Measurements from ENCODE around the gene PLCB3. TPM values are rescaled to one million over a fixed set of nuclear protein-coding genes. Genes with fewer than 3 reads are reported as not detected.

PLCB3 gene
- total RNA-seq, 5 donors from 2014 or later (not counting 1 experiment from before 2014, with no cell fraction given), result 3.6 to 14.9 (median 11.2) TPM

DNA sequence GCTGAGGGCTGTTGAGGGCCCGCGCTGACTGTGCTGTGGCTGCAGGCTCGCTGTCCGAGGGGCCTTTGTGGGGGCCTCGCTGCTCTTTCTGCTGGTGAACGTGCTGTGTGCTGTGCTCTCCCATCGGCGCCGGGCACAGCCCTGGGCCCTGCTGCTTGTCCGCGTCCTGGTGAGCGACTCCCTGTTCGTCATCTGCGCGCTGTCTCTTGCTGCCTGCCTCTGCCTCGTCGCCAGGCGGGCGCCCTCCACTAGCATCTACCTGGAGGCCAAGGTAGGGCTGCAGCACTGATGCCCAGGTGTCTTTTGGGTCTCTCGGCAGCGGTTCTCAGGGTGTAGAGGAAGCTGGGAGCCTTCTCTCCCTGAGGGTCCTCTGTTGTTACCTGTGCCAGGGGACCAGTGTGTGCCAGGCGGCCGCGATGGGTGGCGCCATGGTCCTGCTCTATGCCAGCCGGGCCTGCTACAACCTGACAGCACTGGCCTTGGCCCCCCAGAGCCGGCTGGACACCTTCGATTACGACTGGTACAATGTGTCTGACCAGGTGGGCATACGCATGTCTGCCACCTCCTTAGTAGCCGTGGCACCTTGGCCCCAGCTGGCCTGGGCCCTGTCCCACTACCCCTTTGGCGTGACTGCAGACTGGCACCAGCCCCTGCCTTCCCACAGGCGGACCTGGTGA is 36.5 kb downstream of the PLCB3 start:
- WGBS (ENCODE audit: insufficient coverage), result 95% methylated on average over 32 of the region's 33 CpGs
- H3K4me3 Mint-ChIP-seq, result no peak overlapping the region
- Histone ChIP-seq H3K36me3 (ENCODE audit: control insufficient read depth in 2 of 2, extremely low read depth in 1 of 2, insufficient read depth in 1 of 2, low read length in 1 of 2) (peaks cover 0 to 2% of the 10 kb centered on the region in 2 donors), H3K4me3 (ENCODE audit: control insufficient read depth in 1 of 2, extremely low read depth in 1 of 2, low read length in 1 of 2) (no peak overlapping the region), H3K27ac (ENCODE audit: low read length) (no peak overlapping the region), H3K4me1 (ENCODE audit: control insufficient read depth in 1 of 2, extremely low read depth in 1 of 2, insufficient read depth in 2 of 2, low read length in 2 of 2) (peaks cover 7 to 47% of the 10 kb centered on the region in 2 experiments), H3K27me3 (replicated peaks in 1 of 2; ENCODE audit: control insufficient read depth in 2 of 2, extremely low read depth in 1 of 2, insufficient read depth in 2 of 2, low read length in 1 of 2) (peaks cover 4 to 28% of the 10 kb centered on the region in 2 experiments), H3K9me3 (no peaks in the 10 kb centered on the region)
- peaks cover 23 to 29% (median 24%) of the 10 kb centered on the region in 3 donors for H3K4me1 Mint-ChIP-seq
- H3K27ac Mint-ChIP-seq, result no peak overlapping the region
- ChIA-PET CTCF (no interaction called here), POLR2A (no interaction called here)
- ATAC-seq (replicated peaks in 1 of 4), result no peak
- H3K36me3 Mint-ChIP-seq, result no peaks in the 10 kb centered on the region
- H3K27me3 Mint-ChIP-seq, result peaks cover 5 to 11% of the 10 kb centered on the region in 2 donors
- no peak for DNase-seq
- H3K9me3 Mint-ChIP-seq, result no peaks in the 10 kb centered on the region

DNA sequence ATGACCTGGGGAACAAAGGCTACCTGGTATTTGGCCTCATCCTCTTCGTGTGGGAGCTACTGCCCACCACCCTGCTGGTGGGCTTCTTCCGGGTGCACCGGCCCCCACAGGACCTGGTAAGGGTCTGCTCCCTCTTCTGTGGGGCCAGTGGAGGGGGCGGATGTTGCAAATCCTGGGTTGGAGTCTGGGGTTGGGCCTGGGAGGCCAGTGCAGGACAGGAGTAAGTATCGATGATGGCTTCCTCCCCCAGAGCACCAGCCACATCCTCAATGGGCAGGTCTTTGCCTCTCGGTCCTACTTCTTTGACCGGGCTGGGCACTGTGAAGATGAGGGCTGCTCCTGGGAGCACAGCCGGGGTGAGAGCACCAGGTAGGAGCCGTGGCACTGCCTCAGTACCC is 37.0 kb downstream of the PLCB3 start:
- no peaks in the 10 kb centered on the region for H3K9me3 Mint-ChIP-seq
- ChIA-PET CTCF (no interaction called here), POLR2A (no interaction called here)
- H3K9me3 ChIP-seq, result no peaks in the 10 kb centered on the region
- peaks cover 10 to 16% of the 10 kb centered on the region in 2 donors for H3K27me3 Mint-ChIP-seq
- whole genome bisulfite sequencing (ENCODE audit: insufficient coverage), result 87% methylated on average over 5 of the region's 9 CpGs
- peaks cover 7 to 41% of the 10 kb centered on the region in 2 experiments for H3K4me1 ChIP-seq (ENCODE audit: control insufficient read depth in 1 of 2, extremely low read depth in 1 of 2, insufficient read depth in 2 of 2, low read length in 2 of 2)
- no peak overlapping the region for H3K27ac ChIP-seq (ENCODE audit: low read length)
- H3K36me3 ChIP-seq (ENCODE audit: control insufficient read depth in 2 of 2, extremely low read depth in 1 of 2, insufficient read depth in 1 of 2, low read length in 1 of 2), result no peaks in the 10 kb centered on the region
- peaks cover 19 to 27% (median 19%) of the 10 kb centered on the region in 3 donors for H3K4me1 Mint-ChIP-seq
- peaks cover 4 to 34% of the 10 kb centered on the region in 2 experiments for H3K27me3 ChIP-seq (replicated peaks in 1 of 2; ENCODE audit: control insufficient read depth in 2 of 2, extremely low read depth in 1 of 2, insufficient read depth in 2 of 2, low read length in 1 of 2)
- no peaks in the 10 kb centered on the region for H3K36me3 Mint-ChIP-seq
- DNase-seq (no peak), ATAC-seq (replicated peaks in 1 of 4) (no peak)
- H3K4me3 Mint-ChIP-seq, result no peak overlapping the region
- H3K4me3 ChIP-seq (ENCODE audit: control insufficient read depth in 1 of 2, extremely low read depth in 1 of 2, low read length in 1 of 2), result no peak overlapping the region
- no peak overlapping the region for H3K27ac Mint-ChIP-seq

DNA sequence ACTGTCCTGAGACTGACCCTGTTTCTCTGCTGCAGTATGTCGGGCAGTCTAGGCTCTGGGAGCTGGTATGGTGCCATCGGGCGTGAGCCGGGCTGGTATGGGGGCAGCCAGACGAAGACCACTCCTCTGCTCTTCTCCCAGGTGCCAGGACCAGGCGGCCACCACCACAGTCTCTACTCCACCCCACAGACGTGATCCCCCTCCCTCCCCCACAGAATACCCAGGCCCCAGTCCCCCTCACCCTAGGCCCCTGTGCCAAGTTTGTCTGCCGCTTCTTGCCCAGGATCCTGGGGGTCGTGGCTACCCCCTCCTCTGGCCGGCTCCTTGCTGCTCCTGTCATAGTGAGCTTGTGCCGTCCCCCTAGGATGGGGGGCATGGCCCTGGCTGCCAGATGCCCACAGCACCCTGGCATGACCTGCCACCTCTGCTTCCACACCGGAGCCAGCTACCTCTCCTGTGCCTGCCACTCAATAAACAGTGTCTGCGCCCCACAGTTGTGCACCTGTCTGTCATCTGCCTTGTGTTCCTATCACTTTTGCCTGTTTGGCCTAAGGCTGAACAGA is 37.8 kb downstream of the PLCB3 start:
- H3K9me3 Mint-ChIP-seq, result no peaks in the 10 kb centered on the region
- H3K4me1 Mint-ChIP-seq, result peaks cover 13 to 22% (median 14%) of the 10 kb centered on the region in 3 donors
- no peaks in the 10 kb centered on the region for H3K36me3 Mint-ChIP-seq
- Histone ChIP-seq H3K4me1 (ENCODE audit: control insufficient read depth in 1 of 2, extremely low read depth in 1 of 2, insufficient read depth in 2 of 2, low read length in 2 of 2) (peaks cover 4 to 34% of the 10 kb centered on the region in 2 experiments), H3K9me3 (no peaks in the 10 kb centered on the region), H3K27ac (ENCODE audit: low read length) (no peak overlapping the region), H3K4me3 (ENCODE audit: control insufficient read depth in 1 of 2, extremely low read depth in 1 of 2, low read length in 1 of 2) (no peak overlapping the region), H3K27me3 (replicated peaks in 1 of 2; ENCODE audit: control insufficient read depth in 2 of 2, extremely low read depth in 1 of 2, insufficient read depth in 2 of 2, low read length in 1 of 2) (peaks cover 4 to 41% of the 10 kb centered on the region in 2 experiments), H3K36me3 (ENCODE audit: control insufficient read depth in 2 of 2, extremely low read depth in 1 of 2, insufficient read depth in 1 of 2, low read length in 1 of 2) (no peaks in the 10 kb centered on the region)
- no peak overlapping the region for H3K4me3 Mint-ChIP-seq
- no peak overlapping the region for H3K27ac Mint-ChIP-seq
- ATAC-seq (replicated peaks in 1 of 4), result no peak
- DNase-seq, result no peak
- H3K27me3 Mint-ChIP-seq, result peaks cover 18 to 24% of the 10 kb centered on the region in 2 donors
- CTCF ChIA-PET, result no interaction called here
- WGBS (ENCODE audit: insufficient coverage), result 92% methylated on average over 9 of the region's 13 CpGs
- POLR2A ChIA-PET, result no interaction called here

DNA sequence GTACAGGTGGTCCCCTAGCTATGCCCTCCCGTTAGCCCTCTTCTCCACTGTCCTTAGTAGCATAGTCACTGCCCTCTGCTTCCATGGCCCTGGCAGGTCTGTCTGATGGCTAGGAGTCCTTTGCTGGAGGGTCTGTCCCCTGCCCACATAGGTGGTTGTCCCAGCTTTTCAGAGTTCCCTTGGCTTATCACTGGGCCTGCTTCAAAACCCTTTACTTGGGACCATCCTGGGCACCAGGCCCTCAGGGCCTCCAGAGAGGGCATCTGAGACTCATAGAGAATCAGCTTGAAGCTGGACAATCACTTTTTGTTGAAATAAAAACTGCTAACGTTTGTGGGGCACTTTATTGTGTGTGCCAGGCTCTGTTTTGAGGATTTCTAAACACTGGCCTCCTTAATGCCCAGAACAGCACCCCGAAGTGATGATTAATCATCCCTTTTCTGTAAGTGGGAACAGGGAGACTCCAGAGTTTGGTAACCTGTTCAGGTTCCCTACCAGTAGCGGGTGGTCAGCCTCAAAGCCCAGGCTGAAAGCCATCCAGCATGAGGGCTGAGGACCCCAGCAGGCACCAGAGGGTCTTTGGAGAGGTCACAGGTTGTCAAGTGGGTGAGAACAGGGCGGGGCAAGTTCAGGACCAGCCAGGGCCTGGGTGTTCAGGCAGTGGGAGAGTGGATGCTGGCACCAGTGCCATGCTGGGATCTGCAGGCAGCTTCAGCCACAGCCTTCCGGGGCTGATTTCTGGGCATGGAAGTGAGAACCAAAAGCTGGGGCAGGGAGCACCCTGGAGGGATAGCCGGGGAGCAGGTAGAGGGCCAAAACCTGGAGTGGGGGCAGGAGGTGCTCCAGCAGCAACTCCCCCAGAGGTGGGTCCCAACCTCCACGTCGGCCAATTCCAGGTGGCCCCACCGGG is 39.3 kb downstream of the PLCB3 start:
- peaks cover 5 to 56% of the 10 kb centered on the region in 2 experiments for H3K27me3 ChIP-seq (replicated peaks in 1 of 2; ENCODE audit: control insufficient read depth in 2 of 2, extremely low read depth in 1 of 2, insufficient read depth in 2 of 2, low read length in 1 of 2)
- H3K4me3 Mint-ChIP-seq, result peak overlapping the region; percentile 57 to 73 (median 72)
- H3K4me3 ChIP-seq (ENCODE audit: control insufficient read depth in 1 of 2, extremely low read depth in 1 of 2, low read length in 1 of 2), result no peak overlapping the region
- CTCF ChIA-PET, result no interaction called here
- peaks cover 4 to 26% of the 10 kb centered on the region in 2 experiments for H3K4me1 ChIP-seq (ENCODE audit: control insufficient read depth in 1 of 2, extremely low read depth in 1 of 2, insufficient read depth in 2 of 2, low read length in 2 of 2)
- no peaks in the 10 kb centered on the region for H3K9me3 ChIP-seq
- H3K27ac Mint-ChIP-seq, result no peak overlapping the region
- no peak for DNase-seq
- H3K27ac ChIP-seq (ENCODE audit: low read length), result no peak overlapping the region
- ATAC-seq (replicated peaks in 1 of 4), result no peak
- 63% methylated on average over 9 of the region's 10 CpGs for WGBS (ENCODE audit: insufficient coverage)
- H3K4me1 Mint-ChIP-seq, result peaks cover 13 to 20% (median 14%) of the 10 kb centered on the region in 3 donors
- H3K36me3 Mint-ChIP-seq, result no peaks in the 10 kb centered on the region
- POLR2A ChIA-PET, result no interaction called here
- no peaks in the 10 kb centered on the region for H3K36me3 ChIP-seq (ENCODE audit: control insufficient read depth in 2 of 2, extremely low read depth in 1 of 2, insufficient read depth in 1 of 2, low read length in 1 of 2)
- peaks cover 29 to 36% of the 10 kb centered on the region in 2 donors for H3K27me3 Mint-ChIP-seq
- H3K9me3 Mint-ChIP-seq, result no peaks in the 10 kb centered on the region

DNA sequence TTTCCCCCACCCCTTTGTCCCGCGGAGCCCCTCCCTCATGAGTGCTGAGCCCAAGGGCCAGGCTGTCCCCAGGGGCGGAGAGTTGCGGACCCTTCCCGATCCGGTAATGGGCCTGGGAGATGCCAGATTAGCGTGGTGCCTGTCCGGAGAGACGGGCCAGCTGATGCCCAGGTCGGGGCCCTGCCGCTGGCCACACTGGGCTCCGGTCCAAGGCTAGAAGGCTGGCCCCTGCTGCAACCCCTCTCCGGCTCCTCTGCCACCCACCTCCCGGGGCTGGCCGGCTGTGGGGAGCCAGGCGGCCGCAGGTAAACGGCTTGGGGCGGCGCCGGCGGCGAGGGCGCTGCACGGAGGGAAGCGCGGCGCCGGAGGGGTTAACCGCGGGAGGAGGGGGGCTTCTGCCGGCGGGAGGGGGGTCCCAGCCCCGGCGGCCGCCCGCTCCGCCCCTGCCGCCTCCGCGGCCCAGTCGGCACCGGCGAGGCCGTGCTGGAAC is 40.0 kb downstream of the PLCB3 start, which contains the start of gene KCNK4:
TSS of gene KCNK4 (plus strand) at position 41 of the 490 bp plus-strand sequence. CDS start 1,717 bp downstream, outside the sequence.
- POLR2A ChIA-PET, result no interaction called here
- Mint-ChIP-seq H3K4me1 (peaks cover 11 to 18% (median 12%) of the 10 kb centered on the region in 3 donors), H3K27ac (no peak within 1 kb of the TSS), H3K9me3 (no peaks in the 10 kb centered on the region), H3K36me3 (no peaks in the 10 kb centered on the region), H3K27me3 (peaks cover 36 to 43% of the 10 kb centered on the region in 2 donors), H3K4me3 (peak within 1 kb of the TSS; percentile 57 to 73 (median 72))
- Histone ChIP-seq H3K9me3 (no peaks in the 10 kb centered on the region), H3K36me3 (ENCODE audit: control insufficient read depth in 2 of 2, extremely low read depth in 1 of 2, insufficient read depth in 1 of 2, low read length in 1 of 2) (no peaks in the 10 kb centered on the region), H3K27me3 (replicated peaks in 1 of 2; ENCODE audit: control insufficient read depth in 2 of 2, extremely low read depth in 1 of 2, insufficient read depth in 2 of 2, low read length in 1 of 2) (peaks cover 8 to 61% of the 10 kb centered on the region in 2 experiments), H3K4me1 (ENCODE audit: control insufficient read depth in 1 of 2, extremely low read depth in 1 of 2, insufficient read depth in 2 of 2, low read length in 2 of 2) (peaks cover 4 to 21% of the 10 kb centered on the region in 2 experiments), H3K27ac (ENCODE audit: low read length) (no peak within 1 kb of the TSS), H3K4me3 (ENCODE audit: control insufficient read depth in 1 of 2, extremely low read depth in 1 of 2, low read length in 1 of 2) (peak within 1 kb of the TSS in 1 of 2 donors; percentile 50)
- 10% methylated on average over 43 of the region's 45 CpGs for WGBS (ENCODE audit: insufficient coverage)
- peak in 1 of 4 experiments; percentile 4 for ATAC-seq (replicated peaks in 1 of 4)
- CTCF ChIA-PET, result no interaction called here
- no peak for DNase-seq

Data from T-cell (primary cell).